Small intestine (tissue), 7 donors: ENCODE data around the gene UBE2G2. TPM values are rescaled to one million over a fixed set of nuclear protein-coding genes. Genes with fewer than 3 reads are reported as not detected.

ENCODE experiments used
- DNase-seq, 2 donors: peaks; one replicate each; pipeline versions ENCODE4 v3.0.0 to v3.0.0-alpha.2; 2013
- FAIRE-seq: peaks from 2 replicates; lab custom pipeline; 2012; peaks lifted over from hg19 to GRCh38; lab: Jason Lieb, UNC
- H3K27ac ChIP-seq, 3 donors: one replicate each; pipeline ENCODE4 v1.5.1; 2013; ENCODE audit warnings: low read length in 2 of 3, mild to moderate bottlenecking in 2 of 3, control low read depth in 1 of 3, inconsistent platforms in 1 of 3, low read depth in 1 of 3, moderate library complexity in 1 of 3
- H3K27me3 ChIP-seq, 3 donors: one replicate each; pipeline ENCODE4 v1.6.1; 2013; ENCODE audit warnings: low read length in 3 of 3, inconsistent platforms in 1 of 3; ENCODE audit not compliant: control insufficient read depth in 3 of 3, insufficient read depth in 3 of 3
- H3K36me3 ChIP-seq, 3 donors: one replicate each; pipeline ENCODE4 v1.6.1; 2013; ENCODE audit warnings: low read length in 3 of 3, inconsistent platforms in 1 of 3, low read depth in 1 of 3, mild to moderate bottlenecking in 1 of 3, moderate library complexity in 1 of 3; ENCODE audit not compliant: control insufficient read depth in 3 of 3, insufficient read depth in 2 of 3
- H3K4me1 ChIP-seq, 3 donors: one replicate each; pipeline ENCODE4 v1.6.1; 2013; ENCODE audit warnings: low read length in 2 of 3, inconsistent platforms in 1 of 3, low read depth in 1 of 3, mild to moderate bottlenecking in 1 of 3, moderate library complexity in 1 of 3; ENCODE audit not compliant: control insufficient read depth in 3 of 3, insufficient read depth in 2 of 3
- H3K4me3 ChIP-seq, 3 donors: one replicate each; pipeline ENCODE4 v1.5.1; 2013; ENCODE audit warnings: low read length in 3 of 3, control low read depth in 1 of 3, inconsistent platforms in 1 of 3, low read depth in 1 of 3, mild to moderate bottlenecking in 1 of 3, moderate library complexity in 1 of 3
- H3K9me3 ChIP-seq, 2 donors: one replicate each; pipeline ENCODE4 v1.6.1; 2013; ENCODE audit warnings: low read depth in 1 of 2, low read length in 1 of 2; ENCODE audit not compliant: control insufficient read depth in 2 of 2, insufficient read depth in 1 of 2
- WGBS, 3 donors: extraction: QIAGEN DNeasy Blood & Tissue Kit; methylation state at CpG; one replicate each; pipeline ENCODE4 v1.1.7; 2013; 5-methylcytosine and 5-hydroxymethylcytosine counted together
- polyA plus RNA-seq, 4 donors: library from polyadenylated mRNA; stranded (reverse) in 3 of 4; unstranded in 1 of 4; fragments of 200-250 nt in 3 of 4; fragments of 120-200 nt in 1 of 4; gene quantifications; one replicate each; pipeline versions ENCODE4 v1.2.1 to v1.2.3, GENCODE V29; 2013
- donor health status: healthy with polysubstance abuse.
- donor health status: control.
- donor health status: control.
- donor health status: Bipolar disorder and iron deficiency.
- donor health status: healthy.

The UBE2G2 gene
- polyA plus RNA-seq, 4 donors, result 30.0 to 75.4 (median 38.7) TPM

DNA sequence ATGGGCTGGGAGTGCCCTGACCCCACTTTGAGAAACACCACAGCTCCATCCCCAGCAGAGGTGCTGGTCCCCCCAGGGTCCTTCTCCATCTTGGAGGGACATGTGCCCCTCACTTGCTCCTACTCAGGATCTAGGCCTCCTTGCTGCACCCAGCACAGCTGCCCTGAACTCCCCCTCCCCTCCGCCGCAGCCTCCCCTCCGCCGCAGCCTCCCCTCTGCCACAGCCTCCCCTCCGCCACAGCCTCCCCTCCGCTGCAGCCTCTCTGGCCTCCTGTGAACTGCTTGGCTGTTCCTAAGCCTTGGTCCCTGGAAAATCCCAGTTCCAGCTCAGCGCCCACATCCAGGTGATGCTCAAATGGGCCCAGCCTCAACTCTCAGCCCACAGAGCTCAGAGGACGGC is 74.3 kb downstream of the UBE2G2 start:
- WGBS, 3 donors, result 93 to 97% (median 96%) methylated on average over 8 of the region's 8 CpGs
- Histone ChIP-seq H3K36me3 (no peaks in the 10 kb centered on the region), H3K27ac (no peak overlapping the region), H3K4me3 (no peak overlapping the region), H3K9me3 (no peaks in the 10 kb centered on the region), H3K27me3 (peaks cover 2 to 30% (median 23%) of the 10 kb centered on the region in 3 donors), H3K4me1 (peaks cover 0 to 9% (median 0%) of the 10 kb centered on the region in 3 donors)
- DNase-seq (no peak), FAIRE-seq (no peak)

DNA sequence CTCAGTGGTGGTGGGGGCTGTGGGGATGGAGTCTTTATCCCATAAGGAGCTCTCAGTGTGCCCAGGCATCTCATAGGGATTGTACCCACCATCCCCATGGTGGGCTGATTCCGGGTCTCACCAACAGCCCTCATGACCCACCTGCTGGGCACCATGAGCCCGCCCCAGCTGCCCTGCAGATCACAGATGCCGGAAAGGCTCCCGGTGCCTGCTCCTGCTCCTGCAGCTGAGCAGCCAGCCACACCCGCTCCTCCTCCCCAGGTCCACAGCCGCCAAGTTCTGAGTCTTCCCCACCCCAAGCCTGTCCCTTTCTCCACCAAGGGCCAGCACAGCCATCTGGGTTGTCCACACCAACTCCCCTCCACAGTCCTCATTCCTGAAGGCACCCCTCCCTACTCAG is 74.8 kb downstream of the UBE2G2 start:
- no peak overlapping the region for H3K4me3 ChIP-seq
- DNase-seq, result no peak
- H3K36me3 ChIP-seq, result no peaks in the 10 kb centered on the region
- peaks cover 0 to 9% (median 0%) of the 10 kb centered on the region in 3 donors for H3K4me1 ChIP-seq
- H3K27ac ChIP-seq, result no peak overlapping the region
- peaks cover 2 to 30% (median 23%) of the 10 kb centered on the region in 3 donors for H3K27me3 ChIP-seq
- 32 to 72% (median 66%) methylated on average over 6 of the region's 6 CpGs for WGBS, 3 donors
- no peaks in the 10 kb centered on the region for H3K9me3 ChIP-seq
- FAIRE-seq, result no peak

DNA sequence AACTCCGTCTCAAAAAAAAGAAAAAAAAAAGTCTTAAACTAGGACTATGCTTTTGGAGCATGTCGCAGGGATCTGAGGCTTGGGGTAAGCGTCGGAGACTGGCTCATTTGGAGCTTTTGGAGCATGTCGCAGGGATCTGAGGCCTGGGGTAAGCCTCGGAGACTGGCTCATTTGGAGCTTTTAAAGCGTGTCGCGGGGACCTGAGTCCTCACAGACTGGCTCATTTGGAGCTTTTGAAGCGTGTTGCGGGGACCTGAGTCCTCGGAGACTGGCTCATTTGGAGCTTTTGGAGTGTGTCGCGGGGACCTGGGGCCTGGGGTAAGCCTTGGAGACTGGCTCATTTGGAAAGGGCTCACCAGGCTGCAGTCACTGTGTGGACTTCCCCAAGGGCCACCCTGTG is 76.7 kb downstream of the UBE2G2 start:
- FAIRE-seq (no peak), DNase-seq (no peak)
- peaks cover 0 to 9% (median 0%) of the 10 kb centered on the region in 3 donors for H3K4me1 ChIP-seq
- H3K36me3 ChIP-seq, result no peaks in the 10 kb centered on the region
- H3K27me3 ChIP-seq, result peaks cover 2 to 33% (median 20%) of the 10 kb centered on the region in 3 donors
- no peaks in the 10 kb centered on the region for H3K9me3 ChIP-seq
- H3K27ac ChIP-seq, result no peak overlapping the region
- WGBS, 3 donors, result 91 to 92% (median 92%) methylated on average over 14 of the region's 14 CpGs
- no peak overlapping the region for H3K4me3 ChIP-seq

DNA sequence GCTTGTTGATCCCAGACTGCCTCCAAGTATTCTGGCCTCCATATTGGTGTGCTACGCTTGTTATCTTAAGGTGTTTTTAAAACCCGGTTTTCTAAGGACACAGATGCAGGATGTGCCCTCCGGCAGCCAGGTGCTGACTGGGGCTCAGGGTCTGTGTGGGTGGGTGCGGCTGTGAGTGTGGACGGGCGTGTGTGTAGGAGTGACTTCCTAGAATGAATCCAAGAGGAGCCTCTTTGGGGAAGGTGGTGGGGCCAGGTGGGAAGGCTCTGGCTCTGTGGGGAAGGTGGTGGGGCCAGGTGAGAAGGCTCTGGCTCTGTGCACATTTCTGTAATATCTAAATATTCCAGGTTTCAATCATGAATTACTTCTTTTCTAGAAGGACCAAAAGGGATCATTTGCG is 77.4 kb downstream of the UBE2G2 start:
- Histone ChIP-seq H3K4me1 (peaks cover 0 to 9% (median 0%) of the 10 kb centered on the region in 3 donors), H3K36me3 (no peaks in the 10 kb centered on the region), H3K27ac (no peak overlapping the region), H3K9me3 (no peaks in the 10 kb centered on the region), H3K4me3 (no peak overlapping the region), H3K27me3 (peaks cover 2 to 33% (median 20%) of the 10 kb centered on the region in 3 donors)
- 63 to 85% (median 75%) methylated on average over 7 of the region's 7 CpGs for WGBS, 3 donors
- FAIRE-seq, result no peak
- no peak for DNase-seq

DNA sequence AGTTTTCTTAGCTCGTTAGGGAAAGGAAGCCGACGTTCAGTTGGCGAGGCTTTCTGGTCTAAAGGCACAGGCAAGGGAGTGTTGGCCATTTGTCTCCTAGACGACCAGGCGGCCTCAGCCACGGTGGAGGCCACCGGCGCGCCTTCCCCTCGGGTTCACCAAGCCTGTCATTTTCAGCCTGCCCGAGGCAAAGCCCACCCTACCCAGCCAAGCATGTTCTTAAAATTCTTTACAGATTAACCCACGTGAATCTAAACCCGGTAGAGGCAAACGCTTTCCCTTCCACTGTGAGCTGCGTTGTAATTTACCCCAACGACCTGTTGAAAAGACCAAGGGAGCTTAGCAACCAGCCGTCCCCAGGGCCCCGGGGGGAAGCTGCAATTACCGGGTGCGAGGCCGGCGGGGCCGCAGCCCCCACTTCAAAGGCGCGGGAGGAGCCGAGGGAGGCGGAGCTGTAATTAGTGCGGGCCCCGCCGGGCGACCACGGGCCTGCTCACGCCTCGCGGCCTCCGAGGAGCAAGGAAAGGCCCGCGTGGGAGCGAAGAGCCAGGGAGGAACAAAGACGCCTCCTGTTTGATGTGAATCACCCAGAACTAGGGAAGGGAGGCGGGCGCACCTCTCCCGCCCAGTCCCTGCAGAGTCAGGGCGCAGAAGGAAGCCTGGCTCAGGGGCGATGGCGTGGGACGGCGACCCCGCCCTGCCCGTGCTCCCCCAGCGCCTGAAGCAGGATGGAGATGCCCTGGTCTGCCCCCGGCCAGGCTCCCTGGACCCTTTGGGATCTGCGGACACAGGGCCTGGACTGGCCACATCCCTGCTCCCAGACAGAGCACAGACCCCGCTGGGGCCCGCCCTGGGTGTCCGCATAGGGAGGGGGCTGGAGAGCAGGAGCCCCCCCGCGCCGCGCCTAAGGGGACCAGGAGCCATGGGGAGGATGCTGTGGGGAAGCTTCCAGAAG is 78.2 kb downstream of the UBE2G2 start:
- no peak overlapping the region for H3K4me3 ChIP-seq
- FAIRE-seq (no peak), DNase-seq (no peak)
- no peaks in the 10 kb centered on the region for H3K36me3 ChIP-seq
- H3K9me3 ChIP-seq, result no peaks in the 10 kb centered on the region
- peaks cover 0 to 9% (median 0%) of the 10 kb centered on the region in 3 donors for H3K4me1 ChIP-seq
- peaks cover 2 to 37% (median 25%) of the 10 kb centered on the region in 3 donors for H3K27me3 ChIP-seq
- 11 to 18% (median 16%) methylated on average over 45 to 61 of the region's 61 CpGs for WGBS, 3 donors
- H3K27ac ChIP-seq, result no peak overlapping the region

DNA sequence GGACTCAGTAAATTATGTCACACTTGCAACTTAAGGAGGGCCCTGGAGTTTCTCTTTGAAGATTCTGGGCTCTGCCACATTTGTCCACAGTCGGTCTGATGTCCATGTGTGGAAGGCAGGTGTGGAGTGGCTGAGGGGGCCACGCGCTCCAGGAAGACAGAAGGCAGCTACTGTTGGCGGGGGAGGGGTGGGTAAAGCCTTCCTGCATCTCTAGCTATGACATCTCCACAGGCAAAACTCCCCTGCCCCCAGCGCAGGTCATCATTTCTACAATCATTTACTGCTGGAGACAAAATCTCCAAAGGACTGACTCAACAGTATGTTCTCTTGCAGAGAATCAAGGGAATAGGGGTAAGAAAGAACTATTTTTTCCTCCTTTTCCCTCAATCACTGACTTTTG is 78.9 kb downstream of the UBE2G2 start:
- Histone ChIP-seq H3K27ac (no peak overlapping the region), H3K4me1 (peaks cover 0 to 9% (median 0%) of the 10 kb centered on the region in 3 donors), H3K27me3 (peaks cover 2 to 42% (median 26%) of the 10 kb centered on the region in 3 donors), H3K9me3 (no peaks in the 10 kb centered on the region), H3K4me3 (no peak overlapping the region), H3K36me3 (no peaks in the 10 kb centered on the region)
- FAIRE-seq (no peak), DNase-seq (no peak)
- 54 to 59% (median 58%) methylated on average over 5 of the region's 5 CpGs for WGBS, 3 donors

DNA sequence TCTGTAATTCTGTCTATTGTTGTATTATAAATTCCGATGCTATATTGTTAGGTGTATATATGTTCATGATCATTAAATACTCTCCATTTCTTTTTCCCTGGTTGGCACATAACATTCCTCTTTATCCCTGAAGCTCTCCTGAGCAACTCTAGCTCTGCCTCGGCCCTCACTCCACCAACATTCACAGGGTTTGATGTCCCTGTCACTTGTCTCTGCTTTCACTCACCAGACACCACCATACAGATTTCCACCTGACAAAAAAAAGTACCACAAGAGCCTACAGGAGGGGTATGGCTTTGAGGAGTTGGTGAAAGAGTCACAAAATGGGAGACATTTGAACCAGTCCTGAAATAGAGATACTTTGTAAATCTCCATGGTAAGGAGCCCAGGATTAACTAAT is 81.5 kb downstream of the UBE2G2 start:
- no peak for DNase-seq
- no peak for FAIRE-seq
- Histone ChIP-seq H3K9me3 (no peaks in the 10 kb centered on the region), H3K4me1 (peaks cover 0 to 9% (median 0%) of the 10 kb centered on the region in 3 donors), H3K27me3 (peaks cover 2 to 44% (median 26%) of the 10 kb centered on the region in 3 donors), H3K36me3 (no peaks in the 10 kb centered on the region), H3K4me3 (no peak overlapping the region), H3K27ac (no peak overlapping the region)
- WGBS, 3 donors, result 82 to 85% (median 84%) methylated on average over 2 of the region's 2 CpGs
